Measurements from ENCODE around the gene DKC1. TPM values are rescaled to one million over a fixed set of nuclear protein-coding genes. Genes with fewer than 3 reads are reported as not detected.

DKC1 gene
- total and polyA plus RNA-seq, 10 donors = 32.0 to 54.4 (median 39.0) TPM

GRCh38 chrX:154750301-154751202, 12.1 kb upstream of the DKC1 start, which contains the start of gene GAB3:
Gene GAB3 (minus strand): TSS chrX:154751077. CDS start chrX:154751025, 52 bp downstream.
- H3K4me3 ChIP-seq = peak within 1 kb of the TSS; percentile 33 to 75 (median 48)
- DNase-seq = peak; percentile 92
- TF ChIP-seq POLR2A (IDR thresholded peaks at IDR 0.05) (peak in 1 of 3 donors; percentile 10), CTCF (IDR thresholded peaks at IDR 0.05 in 8 of 11, conservative IDR thresholded peaks at IDR 0.05 in 3 of 11) (no peak), POLR2AphosphoS5 (IDR thresholded peaks at IDR 0.05) (peak; percentile 31 to 77 (median 76))
- 0 to 35% (median 1%) methylated on average over 9 to 98 of the region's 98 CpGs for WGBS, 5 donors
- peak within 1 kb of the TSS; percentile 60 to 93 (median 89) for H3K27ac ChIP-seq
- intact Hi-C loops (cut with DNase I; ENCODE audit: low total_unique reads) = no loop called here
- peaks cover 0 to 52% (median 31%) of the 10 kb centered on the region in 6 donors for H3K4me1 ChIP-seq
- H3K27me3 ChIP-seq (replicated peaks in 1 of 7) = peaks cover 0 to 4% (median 0%) of the 10 kb centered on the region in 7 donors
- H3K9me3 ChIP-seq = peaks cover 0 to under 1% (median 0%) of the 10 kb centered on the region in 8 donors
- H3K36me3 ChIP-seq = no peaks in the 10 kb centered on the region

GRCh38 chrX:154751203-154751668, 11.4 kb upstream of the DKC1 start:
- DNase-seq = peak; percentile 82

DNA sequence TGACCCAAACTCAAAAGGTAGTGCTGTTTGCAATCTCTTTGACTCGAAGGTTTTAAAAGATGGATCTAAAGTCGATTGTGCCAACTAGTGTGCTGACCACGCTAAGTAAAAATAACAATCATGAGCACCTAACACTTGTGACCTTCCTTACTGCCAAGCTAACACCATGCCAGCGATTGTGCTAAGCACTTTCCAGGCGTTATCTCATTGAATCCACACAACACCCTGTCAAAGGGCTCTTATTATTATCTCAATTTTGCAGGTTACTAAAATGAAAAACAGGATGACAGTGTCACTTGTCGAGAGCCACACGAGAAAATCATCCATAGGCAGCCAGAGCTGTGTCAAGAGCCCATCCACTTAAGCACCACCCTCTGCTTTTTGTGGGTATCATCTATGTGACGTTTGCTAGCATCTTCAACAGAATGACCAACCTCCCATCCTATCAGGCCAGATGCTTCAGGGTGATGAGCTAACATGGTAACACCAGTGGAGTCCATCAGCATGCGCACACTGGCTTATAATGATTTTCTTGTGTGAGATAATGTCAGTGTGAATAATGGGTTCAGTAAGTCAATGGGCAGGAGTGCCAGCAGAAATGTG, 10.9 kb upstream of the DKC1 start:
- Histone ChIP-seq H3K36me3 (no peaks in the 10 kb centered on the region), H3K27ac (peak overlapping the region in 7 of 8 donors; percentile 60 to 93 (median 90)), H3K4me1 (peaks cover 0 to 43% (median 27%) of the 10 kb centered on the region in 6 donors), H3K9me3 (no peaks in the 10 kb centered on the region), H3K27me3 (replicated peaks in 1 of 7) (peaks cover 0 to 4% (median 0%) of the 10 kb centered on the region in 7 donors), H3K4me3 (peak overlapping the region in 4 of 8 donors; percentile 48 to 75 (median 54))
- 31 to 57% (median 47%) methylated on average over 9 of the region's 9 CpGs for WGBS, 5 donors
- TF ChIP-seq CTCF (IDR thresholded peaks at IDR 0.05 in 8 of 11, conservative IDR thresholded peaks at IDR 0.05 in 3 of 11) (no peak), POLR2AphosphoS5 (IDR thresholded peaks at IDR 0.05) (no peak), POLR2A (IDR thresholded peaks at IDR 0.05) (no peak)
- intact Hi-C loops (cut with DNase I; ENCODE audit: low total_unique reads) = no loop called here
- DNase-seq = no peak

More at GRCh38 chrX:154751203-154751668, 11.4 kb upstream of the DKC1 start:
- Histone ChIP-seq H3K4me1 (peaks cover 0 to 49% (median 30%) of the 10 kb centered on the region in 6 donors), H3K27me3 (replicated peaks in 1 of 7) (peaks cover 0 to 4% (median 0%) of the 10 kb centered on the region in 7 donors), H3K4me3 (peak overlapping the region in 6 of 8 donors; percentile 13 to 75 (median 48)), H3K27ac (peak overlapping the region; percentile 60 to 93 (median 89)), H3K36me3 (no peaks in the 10 kb centered on the region), H3K9me3 (no peaks in the 10 kb centered on the region)
- 3 to 63% (median 24%) methylated on average over 4 to 14 of the region's 20 CpGs for WGBS, 5 donors
- TF ChIP-seq POLR2AphosphoS5 (IDR thresholded peaks at IDR 0.05) (no peak), CTCF (IDR thresholded peaks at IDR 0.05 in 8 of 11, conservative IDR thresholded peaks at IDR 0.05 in 3 of 11) (no peak), POLR2A (IDR thresholded peaks at IDR 0.05) (no peak)
- intact Hi-C loops (cut with DNase I; ENCODE audit: low total_unique reads) = no loop called here
